Measurements from ENCODE around the gene ATG4B.

Gene ATG4B

GRCh38 chr2:241680044-241680443, 42.6 kb downstream of the ATG4B start:
- Histone ChIP-seq H2AFZ (no peak overlapping the region), H3K27ac (no peak overlapping the region), H3K4me3 (ENCODE audit: low read depth, low read length) (no peak overlapping the region), H3K9me3 (ENCODE audit: control insufficient read depth, low read length) (no peaks in the 10 kb centered on the region), H3K9ac (no peak overlapping the region), H3K36me3 (ENCODE audit: control insufficient read depth, insufficient read depth, low read length) (no peaks in the 10 kb centered on the region), H3K79me2 (no peaks in the 10 kb centered on the region), H3K27me3 (ENCODE audit: control insufficient read depth, insufficient read depth, low read length) (no peaks in the 10 kb centered on the region), H3K4me2 (ENCODE audit: low read length) (no peak overlapping the region), H3K4me1 (no peaks in the 10 kb centered on the region)
- no peak for TF ChIP-seq CTCF (IDR thresholded peaks at IDR 0.05)

- Histone ChIP-seq H3K27me3 (ENCODE audit: control insufficient read depth, insufficient read depth, low read length) (no peaks in the 10 kb centered on the region), H3K79me2 (no peaks in the 10 kb centered on the region), H3K9me3 (ENCODE audit: control insufficient read depth, low read length) (no peaks in the 10 kb centered on the region), H3K27ac (no peak overlapping the region), H3K4me3 (ENCODE audit: low read depth, low read length) (no peak overlapping the region), H3K36me3 (ENCODE audit: control insufficient read depth, insufficient read depth, low read length) (no peaks in the 10 kb centered on the region), H3K9ac (no peak overlapping the region), H2AFZ (no peak overlapping the region), H3K4me1 (peaks cover 2% of the 10 kb centered on the region), H3K4me2 (ENCODE audit: low read length) (no peak overlapping the region)
- no peak for TF ChIP-seq CTCF (IDR thresholded peaks at IDR 0.05)
These were observed 43.5 kb downstream of the ATG4B start for GRCh38 chr2:241680827-241681599.

GRCh38 chr2:241686324-241686649, 48.8 kb downstream of the ATG4B start:
- Histone ChIP-seq H2AFZ (peak overlapping the region; percentile 92), H3K4me3 (ENCODE audit: low read depth, low read length) (peak overlapping the region; percentile 72), H3K79me2 (no peaks in the 10 kb centered on the region), H3K4me1 (peaks cover 13% of the 10 kb centered on the region), H3K27me3 (ENCODE audit: control insufficient read depth, insufficient read depth, low read length) (no peaks in the 10 kb centered on the region), H3K9me3 (ENCODE audit: control insufficient read depth, low read length) (no peaks in the 10 kb centered on the region), H3K27ac (no peak overlapping the region), H3K9ac (no peak overlapping the region), H3K4me2 (ENCODE audit: low read length) (peak overlapping the region; percentile 94), H3K36me3 (ENCODE audit: control insufficient read depth, insufficient read depth, low read length) (no peaks in the 10 kb centered on the region)
- no peak for TF ChIP-seq CTCF (IDR thresholded peaks at IDR 0.05)

GRCh38 chr2:241686650-241687425, 49.3 kb downstream of the ATG4B start, which contains the start of gene DTYMK:
Gene DTYMK, minus strand, starts transcription at chr2:241686815. Its CDS starts 32 bp downstream, at chr2:241686783.
- Histone ChIP-seq H3K9ac (peak within 1 kb of the TSS; percentile 64), H3K36me3 (ENCODE audit: control insufficient read depth, insufficient read depth, low read length) (no peaks in the 10 kb centered on the region), H3K4me1 (peaks cover 13% of the 10 kb centered on the region), H3K27me3 (ENCODE audit: control insufficient read depth, insufficient read depth, low read length) (no peaks in the 10 kb centered on the region), H3K4me2 (ENCODE audit: low read length) (peak within 1 kb of the TSS; percentile 94), H3K27ac (peak within 1 kb of the TSS; percentile 88), H3K9me3 (ENCODE audit: control insufficient read depth, low read length) (no peaks in the 10 kb centered on the region), H3K4me3 (ENCODE audit: low read depth, low read length) (peak within 1 kb of the TSS; percentile 72), H3K79me2 (no peaks in the 10 kb centered on the region), H2AFZ (peak within 1 kb of the TSS; percentile 96)
- TF ChIP-seq CTCF (IDR thresholded peaks at IDR 0.05) = no peak

Measured in parathyroid adenoma (tissue), 2 donors.